Measurements from ENCODE around the gene MBP.

MBP gene

DNA sequence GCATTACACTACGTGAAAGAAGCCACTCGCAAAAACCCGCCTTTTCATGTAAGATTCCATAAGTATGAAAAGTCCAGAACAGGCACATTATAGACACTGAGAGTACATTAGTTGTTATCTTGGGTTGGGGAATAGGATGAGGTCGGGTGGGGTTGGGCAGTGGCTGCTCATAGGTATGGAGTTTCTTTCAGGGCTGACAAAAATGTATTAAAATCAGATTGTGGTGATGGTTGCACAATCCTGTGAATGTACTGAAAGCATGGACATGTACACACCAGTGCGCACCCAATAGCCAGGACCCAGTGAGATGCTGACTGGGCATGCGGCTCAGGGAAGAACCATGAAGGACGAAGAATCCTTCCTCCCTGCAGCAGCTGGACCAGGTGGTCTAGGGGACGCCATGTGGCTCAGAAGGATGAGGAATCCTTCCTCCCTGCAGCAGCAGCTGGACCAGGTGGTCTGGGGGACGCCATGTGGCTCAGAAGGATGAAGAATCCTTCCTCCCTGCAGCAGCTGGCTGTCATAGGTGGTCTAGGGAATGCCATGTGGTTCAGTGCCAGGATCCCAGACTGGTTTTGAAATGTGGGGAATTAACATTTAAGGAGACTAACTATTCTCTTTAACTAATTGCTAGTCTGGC, 50.1 kb downstream of the MBP start:
- DNase-seq (ENCODE audit: low read depth) = no peak

DNA sequence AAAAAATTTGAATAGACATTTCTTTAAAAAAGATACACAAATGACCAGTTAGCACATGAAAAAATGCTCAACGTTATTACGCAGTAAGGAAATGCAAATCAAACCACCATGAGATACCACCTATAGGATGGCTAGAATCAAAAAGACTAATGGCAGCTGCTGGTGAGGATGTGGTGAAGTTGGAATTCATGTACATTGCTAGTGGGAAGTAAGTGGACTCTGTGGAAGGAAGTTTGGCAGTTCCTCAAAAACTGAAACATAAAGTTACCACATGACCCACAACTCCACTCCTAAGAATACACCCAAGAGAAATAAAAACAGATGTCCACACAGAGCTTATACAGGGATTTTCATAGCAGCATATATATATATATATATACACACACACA, 51.2 kb downstream of the MBP start:
- no peak for DNase-seq (ENCODE audit: low read depth)

DNA sequence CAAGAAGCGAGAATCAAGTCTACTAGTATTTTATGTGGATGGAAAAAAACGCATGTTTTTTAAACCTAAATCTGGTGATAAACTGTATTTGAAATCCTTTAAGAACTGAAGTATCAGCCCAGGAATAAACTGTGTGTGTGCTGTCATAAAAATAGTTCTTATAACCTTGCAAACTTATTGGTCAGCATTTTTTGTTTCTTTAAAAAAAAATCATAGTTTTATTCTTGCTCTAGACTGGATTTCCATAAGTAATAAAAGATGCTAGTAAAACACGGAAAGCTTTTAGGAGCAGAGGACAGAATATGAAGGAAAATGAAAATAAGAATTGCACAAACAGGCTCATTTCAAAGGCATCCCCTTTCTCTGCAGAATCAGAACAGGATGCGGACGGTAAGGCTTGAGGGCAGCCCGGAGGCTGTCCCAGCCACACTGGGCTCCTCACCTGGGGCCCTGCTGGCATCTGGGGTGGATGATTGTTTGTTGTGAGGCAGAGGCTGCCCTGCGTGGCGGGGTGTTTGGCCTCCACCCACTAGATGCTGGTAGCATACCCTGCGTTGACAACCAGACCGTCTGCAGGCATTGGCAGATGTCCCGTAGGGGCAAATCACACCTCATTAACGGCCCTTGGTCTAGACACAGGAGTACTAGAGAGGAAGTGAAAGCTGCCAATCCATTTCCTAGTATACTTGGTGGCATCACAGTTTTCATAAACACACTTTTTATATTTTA, 52.5 kb downstream of the MBP start:
- no peak for DNase-seq (ENCODE audit: low read depth)

DNA sequence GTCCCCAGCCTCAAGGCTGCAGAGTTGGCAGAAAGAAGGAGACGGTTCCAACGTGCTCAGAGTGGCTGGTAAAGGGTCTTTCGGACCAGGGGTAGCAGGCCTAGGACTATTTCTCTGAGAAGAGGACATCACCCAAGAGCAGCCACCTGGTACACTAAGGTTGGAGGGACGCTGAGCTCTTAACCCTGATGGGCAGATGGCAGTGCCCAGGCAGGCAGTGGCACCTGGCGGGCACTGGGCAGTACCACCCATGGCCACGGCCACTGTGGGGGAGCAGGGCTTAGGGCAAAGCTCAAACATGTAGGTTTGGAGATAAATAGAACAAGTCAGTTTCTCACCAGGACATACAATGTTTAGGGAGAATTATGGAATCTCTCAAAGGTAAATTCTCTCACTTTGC, 53.5 kb downstream of the MBP start:
- DNase-seq (ENCODE audit: low read depth) = no peak

DNA sequence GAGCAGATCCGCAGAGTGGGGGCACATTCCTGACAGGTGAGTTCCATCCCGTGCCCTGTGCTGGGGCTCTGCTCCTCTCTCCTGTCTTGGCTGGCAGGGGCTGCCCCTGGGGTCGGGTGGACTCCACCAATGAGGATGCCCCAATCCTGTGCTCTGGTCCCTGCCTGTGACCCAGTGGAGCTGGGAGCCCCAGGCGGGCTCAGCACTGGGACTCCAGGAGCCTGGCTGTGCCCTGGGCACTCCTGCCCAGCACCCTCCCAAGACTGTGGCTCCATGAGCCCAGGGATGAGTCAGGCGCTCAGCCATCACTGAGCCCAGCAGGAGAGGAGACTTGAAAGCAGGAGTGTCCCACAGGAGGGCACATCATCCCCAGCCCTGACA, 53.9 kb downstream of the MBP start:
- DNase-seq (ENCODE audit: low read depth) = no peak

DNA sequence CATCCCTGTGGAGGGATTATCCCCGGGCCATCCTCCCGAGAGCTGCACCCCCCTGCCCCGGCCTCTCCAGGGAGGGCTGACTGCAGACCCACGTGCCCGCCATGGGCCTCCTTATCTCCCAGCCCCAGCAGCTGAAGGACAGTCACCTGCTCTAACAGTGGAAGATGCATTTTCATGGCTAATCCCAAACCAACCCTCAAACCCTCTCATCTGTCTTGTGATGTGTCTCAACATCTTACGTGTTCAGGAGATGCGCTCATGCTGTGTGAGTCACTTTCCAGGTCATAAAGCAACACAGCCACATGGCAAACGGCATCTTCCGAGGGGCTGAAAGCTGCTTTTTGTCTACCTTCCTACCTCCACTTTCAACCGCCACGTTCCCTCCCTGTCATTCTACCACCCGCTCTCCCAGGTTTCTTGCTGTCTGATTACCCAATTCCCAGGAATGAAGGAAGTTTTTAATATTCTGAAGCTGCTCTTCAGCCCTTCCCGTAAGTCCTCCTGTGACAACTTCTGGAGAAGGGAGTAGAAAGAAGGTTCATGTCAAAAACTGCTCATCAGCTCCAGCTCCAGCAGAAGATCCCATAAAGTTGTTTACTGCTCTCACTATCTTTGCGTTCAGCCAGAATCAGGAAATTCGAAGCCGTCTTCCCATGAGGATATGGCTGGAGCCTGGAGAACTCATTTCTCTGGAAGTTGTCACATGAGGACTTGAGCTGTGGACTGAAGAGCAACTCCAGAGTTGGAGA, 54.5 kb downstream of the MBP start:
- no peak for DNase-seq (ENCODE audit: low read depth)

DNA sequence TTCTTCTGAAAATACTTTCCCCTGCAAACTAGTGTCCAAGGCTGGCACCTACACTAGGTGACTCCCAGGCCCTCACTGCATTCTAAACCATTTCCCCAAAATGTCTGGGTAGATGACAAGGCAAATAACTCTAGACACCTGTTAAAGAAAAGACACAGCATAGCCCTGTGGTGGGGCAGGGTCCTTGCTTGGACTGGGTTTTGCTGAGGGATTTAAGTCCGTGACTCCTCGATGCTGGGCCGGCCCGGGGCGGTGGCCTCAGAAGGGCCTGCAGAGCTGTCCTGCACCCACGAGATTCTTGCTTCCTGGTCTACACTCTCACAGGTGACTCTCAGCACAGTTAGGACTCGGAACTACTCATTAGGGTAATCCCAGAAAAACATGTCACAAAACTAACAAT, 55.2 kb downstream of the MBP start:
- DNase-seq (ENCODE audit: low read depth) = no peak

DNA sequence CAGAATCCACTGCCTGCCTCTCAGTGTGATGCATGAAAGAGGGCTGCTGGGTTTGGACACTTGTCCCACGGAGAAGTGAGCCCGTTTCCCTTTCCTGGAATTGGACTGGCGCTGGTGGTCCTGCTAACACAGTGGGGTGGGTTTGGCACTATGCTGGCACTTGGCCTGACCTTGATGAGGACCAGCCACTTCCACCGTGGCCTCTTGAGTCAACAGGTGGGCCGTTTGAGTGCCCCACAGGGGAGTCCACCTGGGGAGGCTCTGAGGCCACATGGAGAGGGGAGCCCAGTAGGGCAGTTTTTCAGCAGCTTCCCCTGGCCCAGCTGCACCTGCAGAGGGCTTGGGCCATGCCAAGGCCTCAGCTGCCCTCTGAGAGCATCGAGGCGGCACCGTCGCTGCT, 56.5 kb downstream of the MBP start:
- DNase-seq (ENCODE audit: low read depth) = no peak

DNA sequence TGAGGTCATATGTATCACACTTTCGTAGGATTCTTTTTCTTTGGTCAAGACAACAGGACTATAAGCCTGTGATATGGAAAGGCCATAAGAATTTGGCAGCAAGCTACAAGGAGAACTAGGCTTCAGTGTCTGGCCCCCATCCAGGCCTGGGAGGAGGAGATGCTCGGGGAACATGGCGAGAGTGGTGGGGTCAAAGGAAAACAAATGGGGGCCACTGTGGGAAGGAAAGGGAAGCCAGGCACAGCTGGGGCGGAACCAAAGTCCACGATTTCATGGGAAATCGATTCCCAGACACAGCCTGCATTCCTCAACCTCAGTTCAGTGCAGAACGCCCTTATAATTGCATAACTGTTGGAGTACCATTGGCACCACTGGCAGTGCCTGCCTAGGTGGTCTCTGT, 58.2 kb downstream of the MBP start:
- DNase-seq (ENCODE audit: low read depth) = no peak

DNA sequence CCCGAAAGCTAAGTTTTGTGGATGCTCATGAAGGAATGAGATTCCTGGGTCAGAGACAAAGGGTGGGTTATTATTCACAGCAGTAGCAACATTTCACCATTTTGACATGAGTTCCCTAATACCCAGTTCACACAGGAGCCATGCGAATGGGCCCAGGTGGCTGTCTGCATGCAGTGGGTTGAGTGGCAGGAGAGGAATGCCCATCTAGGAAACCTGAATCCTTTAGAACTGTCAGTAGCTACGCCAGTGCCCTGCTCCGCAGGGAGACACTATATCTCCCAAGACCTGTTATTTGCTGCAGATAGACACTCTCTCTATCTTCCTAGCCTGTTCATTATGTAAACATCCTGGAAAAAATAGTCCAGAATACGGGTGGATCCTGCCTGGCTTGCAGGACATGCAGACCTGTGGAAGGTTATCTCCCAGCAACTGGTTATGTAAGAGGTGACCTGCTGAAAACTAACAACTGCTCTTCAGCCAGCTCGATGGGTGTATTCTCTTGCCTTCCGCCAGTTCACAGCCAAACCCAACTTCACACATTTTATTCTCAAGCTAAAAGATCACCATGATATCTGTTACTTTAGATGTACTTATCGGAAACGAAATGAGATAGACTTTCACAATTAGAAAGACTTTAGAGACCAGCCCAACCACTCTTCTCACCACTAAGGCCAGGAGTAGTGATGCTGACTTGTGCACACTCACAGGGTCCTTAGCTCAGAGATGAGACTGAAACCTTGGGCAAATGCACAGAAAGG, 59.1 kb downstream of the MBP start:
- no peak for DNase-seq (ENCODE audit: low read depth)

DNA sequence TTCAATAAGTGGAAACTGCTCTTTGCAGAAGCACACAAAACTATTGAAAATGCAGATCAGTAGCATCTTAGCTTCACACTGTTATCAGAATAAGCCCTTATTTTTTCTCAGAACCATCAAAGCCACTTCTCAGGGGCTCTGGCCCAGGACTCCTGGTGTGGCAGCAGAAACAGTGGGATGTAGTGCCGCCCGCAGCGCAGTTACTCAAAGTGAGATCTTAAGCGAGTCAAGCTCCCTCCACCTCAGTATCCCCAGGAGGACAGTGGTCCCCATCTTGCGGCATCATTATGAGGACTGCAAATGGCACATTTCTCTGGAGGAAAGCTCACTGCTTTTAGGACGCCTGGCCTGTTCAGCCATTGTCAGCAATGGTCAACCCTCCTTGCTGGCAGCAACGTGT, 60.0 kb downstream of the MBP start:
- DNase-seq (ENCODE audit: low read depth) = no peak

DNA sequence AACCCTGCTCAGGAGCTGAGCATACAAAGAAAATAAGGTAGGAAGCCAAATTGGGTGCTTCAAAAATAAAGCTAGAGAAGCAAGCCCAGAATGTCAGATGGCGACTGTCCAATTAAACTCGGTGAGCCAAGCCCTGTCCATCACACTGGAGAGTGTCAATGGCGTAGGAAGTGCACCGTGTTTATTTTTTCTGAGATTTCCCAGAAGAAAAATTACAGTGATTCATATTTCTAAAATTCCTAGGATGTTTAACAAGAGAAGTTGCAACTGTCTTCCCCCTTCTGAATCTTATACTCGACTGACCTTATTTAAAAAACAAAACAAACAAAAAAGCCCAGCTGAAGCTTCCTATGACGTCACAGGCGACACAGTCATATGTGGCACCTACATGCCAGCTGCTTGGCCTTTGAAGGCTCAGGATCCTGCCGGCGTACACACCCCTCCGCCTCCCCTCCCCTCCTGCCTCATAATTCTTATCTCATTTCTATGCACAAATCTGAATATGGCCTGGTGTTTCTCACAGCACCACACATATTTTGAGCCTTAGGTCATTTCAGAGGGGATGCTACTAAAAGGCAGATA, 60.8 kb downstream of the MBP start:
- DNase-seq (ENCODE audit: low read depth) = peak; percentile 80

DNA sequence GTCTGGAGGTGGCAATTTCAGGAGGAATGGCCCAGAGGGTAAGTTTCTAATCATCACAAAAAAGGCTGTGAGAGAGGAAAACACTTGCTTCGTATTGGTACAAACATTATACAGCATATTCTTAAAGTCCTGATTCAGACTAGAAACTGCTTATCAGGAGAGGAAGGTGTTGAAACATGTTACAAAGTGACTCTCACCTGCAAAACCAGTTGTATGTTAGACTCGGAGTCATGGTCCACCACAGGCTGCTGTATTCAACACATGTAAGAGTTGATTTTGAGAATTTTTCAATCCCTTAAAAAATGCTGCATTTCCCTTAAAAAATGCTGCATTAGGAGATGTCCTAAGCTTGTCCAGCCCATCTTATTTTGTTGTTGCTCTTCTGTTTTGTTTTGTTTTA, 61.5 kb downstream of the MBP start:
- DNase-seq (ENCODE audit: low read depth) = no peak

DNA sequence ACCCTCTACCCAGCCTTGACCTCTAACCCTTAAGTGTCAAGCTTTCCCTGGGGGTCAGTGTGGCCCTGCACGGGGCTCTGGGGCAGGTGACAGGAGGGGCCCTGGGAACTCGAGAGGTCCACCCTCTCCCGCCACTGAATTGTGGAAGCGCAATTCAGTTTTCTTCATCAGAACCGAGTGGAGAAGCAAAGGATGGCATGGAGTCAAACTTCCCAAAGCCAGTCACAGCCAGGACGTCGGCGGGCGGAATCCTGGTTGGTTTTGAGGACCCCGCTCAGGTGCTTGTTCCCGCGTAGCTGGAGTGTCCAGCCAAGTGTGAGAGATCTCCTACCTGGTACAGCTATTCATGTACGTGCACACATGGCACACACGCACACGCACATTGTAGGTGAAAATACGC, 62.0 kb downstream of the MBP start:
- no peak for DNase-seq (ENCODE audit: low read depth)

DNA sequence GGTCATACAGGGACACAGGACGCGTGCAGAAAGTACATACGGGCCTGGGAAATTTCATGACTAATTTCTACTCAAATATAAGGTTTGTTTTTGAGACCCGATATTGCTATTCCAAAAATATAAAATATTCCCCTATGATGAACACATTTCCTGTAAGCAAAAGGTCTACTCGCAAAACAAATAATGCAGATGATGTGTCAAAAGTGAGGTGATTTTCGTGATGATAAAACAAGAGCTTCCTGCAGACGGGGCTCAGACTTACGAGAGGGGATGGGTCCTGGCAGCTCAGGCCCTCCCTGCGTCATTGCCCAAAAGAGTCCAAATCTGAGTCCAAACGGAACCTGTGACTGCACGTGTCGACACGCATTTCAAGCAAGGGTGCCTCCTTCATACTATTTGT, 62.7 kb downstream of the MBP start:
- DNase-seq (ENCODE audit: low read depth) = peak; percentile 39

DNA sequence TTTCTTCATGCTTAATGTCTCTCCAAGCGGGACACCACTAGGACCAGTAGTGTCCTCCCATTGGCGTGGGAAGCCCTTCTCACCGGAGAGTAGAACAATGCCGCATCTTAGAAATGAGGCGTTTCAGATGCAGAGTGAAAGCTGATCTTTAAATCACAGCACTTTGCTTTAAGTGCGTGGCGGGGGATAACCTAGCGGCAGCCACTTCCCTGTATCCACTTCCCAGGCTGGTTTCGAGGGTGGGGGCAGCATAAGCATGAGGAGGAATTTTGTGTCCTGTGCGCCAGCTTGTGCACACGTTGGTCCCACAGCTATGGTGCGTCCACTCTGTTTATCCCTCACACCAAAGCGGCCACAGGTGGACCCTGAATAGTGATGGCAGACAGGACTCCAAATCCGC, 63.1 kb downstream of the MBP start:
- DNase-seq (ENCODE audit: low read depth) = no peak

DNA sequence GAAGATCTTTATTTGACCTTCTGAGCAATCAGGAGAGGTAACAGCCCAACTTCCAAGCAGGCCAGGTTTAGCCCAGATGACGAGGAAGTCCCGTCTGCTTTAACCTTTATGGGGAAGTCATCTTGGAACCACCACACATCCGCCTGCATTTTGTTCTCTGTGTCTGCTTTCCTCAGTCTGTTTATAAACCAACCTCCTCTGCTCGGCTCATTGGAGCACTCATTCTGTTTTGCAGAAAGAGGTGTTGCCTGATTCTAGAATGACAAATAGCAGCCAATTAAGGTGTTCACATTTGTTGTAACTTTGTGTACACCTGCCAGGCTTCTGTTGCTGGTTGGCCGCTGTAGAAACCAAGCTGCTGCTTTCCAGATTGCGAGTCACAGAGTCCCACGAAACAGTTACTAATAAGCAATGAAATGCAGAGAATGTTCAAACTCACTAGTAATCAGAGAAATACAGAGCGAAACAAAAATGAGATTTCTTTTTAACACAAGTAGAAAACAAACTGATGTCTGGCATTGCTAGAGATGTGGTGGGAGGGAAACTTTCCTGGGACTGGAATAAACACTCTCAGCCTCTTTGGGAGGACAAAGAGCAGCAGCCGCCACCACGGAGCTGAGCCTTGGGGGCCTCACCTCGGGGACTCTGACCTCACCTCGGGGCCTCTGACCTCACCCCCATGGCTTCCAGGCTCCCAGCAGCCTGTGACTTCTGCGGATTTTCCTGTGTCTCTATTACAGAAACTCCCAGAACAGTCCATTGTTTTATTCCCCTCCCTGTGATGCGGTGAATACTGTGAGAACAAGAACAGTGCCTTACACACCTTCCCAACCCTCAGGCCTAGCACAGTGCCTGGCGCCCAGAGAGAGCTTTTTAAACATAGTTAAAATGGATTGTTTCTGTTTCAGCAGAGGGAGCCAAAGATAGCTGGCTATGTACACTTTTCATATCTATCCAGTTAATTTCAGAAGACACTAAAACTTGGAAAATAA, 64.0 kb downstream of the MBP start:
- DNase-seq (ENCODE audit: low read depth) = peak; percentile 37

DNA sequence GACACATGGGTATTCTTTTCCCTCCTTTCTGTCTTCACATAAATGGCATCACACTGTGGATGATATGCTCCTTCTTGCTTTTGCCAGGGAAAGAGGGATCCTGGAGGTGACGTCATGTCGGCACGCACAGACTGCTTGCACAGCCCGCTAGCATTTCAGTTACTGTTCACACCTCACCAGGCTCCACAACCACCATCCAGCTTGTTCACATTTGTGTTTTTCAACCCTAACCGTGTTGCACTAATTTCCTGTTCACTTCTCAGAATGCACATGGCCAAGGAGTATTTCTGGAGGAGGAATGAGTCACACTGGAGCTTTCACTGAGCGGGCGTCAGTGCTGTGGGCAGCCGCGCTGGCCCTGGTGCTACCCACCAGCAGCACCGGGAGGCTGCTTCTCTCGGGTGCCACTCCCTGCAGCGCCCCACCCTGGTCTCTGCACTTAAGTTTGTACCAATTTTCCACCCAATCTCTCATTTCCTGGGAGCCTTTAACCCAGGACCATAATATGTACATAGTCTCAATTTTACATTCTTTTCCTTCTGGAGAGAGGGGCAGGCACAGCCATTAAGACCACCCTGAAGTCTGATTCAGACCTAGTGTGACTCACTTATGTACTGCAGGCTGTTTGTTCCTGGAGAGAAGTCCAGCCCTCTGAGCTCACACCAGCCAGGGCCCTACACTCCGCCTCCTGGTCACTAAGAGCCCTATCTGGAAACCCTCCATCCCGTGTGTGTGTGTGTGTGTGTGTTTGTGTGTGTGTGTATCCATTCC, 65.1 kb downstream of the MBP start:
- peak; percentile 31 for DNase-seq (ENCODE audit: low read depth)

DNA sequence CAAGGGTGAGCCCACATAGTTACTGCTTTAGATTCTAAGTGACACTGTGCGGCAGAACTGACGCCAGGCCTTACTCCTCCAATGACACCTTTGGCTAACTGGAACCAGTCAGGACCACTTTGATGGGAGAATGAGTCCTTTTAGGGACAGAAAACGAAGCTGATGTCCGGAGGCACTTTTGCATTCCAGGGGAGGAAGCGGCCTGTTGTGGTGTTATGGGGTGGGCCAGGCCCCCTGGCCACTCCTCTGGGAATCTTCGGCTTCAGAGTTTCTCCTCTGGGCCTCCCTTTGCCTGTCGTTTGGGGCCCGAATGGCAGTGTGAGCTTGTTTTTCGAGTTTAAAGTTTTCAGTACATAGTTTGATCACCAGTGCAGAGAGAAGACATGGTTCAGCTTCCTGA, 65.9 kb downstream of the MBP start:
- DNase-seq (ENCODE audit: low read depth) = no peak

DNA sequence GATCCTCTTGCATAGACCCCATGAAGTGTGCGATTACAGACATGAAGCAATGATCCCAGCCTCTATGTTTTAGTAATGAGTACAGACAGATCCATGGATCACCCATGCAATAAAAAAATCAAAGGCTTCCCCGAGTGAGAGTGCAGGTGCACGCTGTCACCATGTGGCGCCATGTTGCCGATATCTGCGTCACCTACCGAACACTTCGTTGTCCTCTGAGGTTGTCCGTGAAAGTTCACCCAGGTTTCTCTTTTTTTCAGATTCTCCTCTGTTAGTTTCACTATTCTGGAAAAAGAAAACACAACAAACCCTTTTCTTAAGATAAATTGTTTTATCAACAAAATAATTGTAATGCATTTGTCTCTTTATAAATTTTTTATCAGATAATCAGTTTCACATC, 66.5 kb downstream of the MBP start:
- DNase-seq (ENCODE audit: low read depth) = no peak
